GM12891 (cell line): Measurements from ENCODE around the gene HERC5.

Experiments
- PAX5 ChIP-seq: IDR thresholded peaks from 2 replicates; pipeline ENCODE4 v1.6.1; 2011; ENCODE audit warnings: low read length, moderate library complexity, mild to moderate bottlenecking; ENCODE audit not compliant: insufficient read depth, severe bottlenecking
- POLR2A ChIP-seq: IDR thresholded peaks from 2 replicates; pipeline ENCODE4 v1.6.1; 2011; ENCODE audit warnings: low read depth, low read length, control low read depth
- POLR2AphosphoS5 ChIP-seq: IDR thresholded peaks from 2 replicates; pipeline ENCODE4 v1.6.1; 2011; ENCODE audit warnings: low read depth, low read length, control low read depth
- SPI1 ChIP-seq: IDR thresholded peaks from 2 replicates; pipeline ENCODE4 v1.6.1; 2011; ENCODE audit warnings: low read depth, low read length, control low read depth
- TAF1 ChIP-seq: IDR thresholded peaks from 2 replicates; pipeline ENCODE4 v1.6.1; 2011; ENCODE audit warnings: low read depth, low read length, control low read depth

DNA sequence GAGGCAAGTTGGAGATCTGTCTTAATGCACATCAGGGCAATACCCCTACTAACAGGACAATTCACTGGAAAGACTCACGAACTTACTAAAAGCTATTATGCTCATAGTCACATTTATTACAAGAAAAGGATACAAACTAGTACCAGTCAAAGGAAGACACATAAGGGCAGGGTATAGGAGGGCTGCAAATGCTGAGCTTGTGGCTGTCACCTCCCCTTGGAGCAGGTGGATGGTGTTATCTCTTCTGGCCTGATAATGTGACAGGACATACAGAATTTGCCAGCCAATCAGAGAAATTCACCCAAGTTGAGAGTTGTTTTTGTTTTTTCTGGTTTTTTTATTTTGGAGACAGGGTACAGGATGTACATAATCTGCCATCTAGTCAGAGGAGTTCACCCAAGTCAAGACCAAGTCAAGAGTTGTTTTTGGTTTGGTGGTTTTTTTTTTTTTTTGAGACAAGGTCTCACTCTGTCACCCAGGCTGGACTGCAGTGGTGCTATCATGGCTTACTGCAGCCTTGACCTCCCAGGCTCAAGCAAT, 8.8 kb downstream of the HERC5 start:
- TF ChIP-seq TAF1 = no peak
- TF ChIP-seq POLR2A = no peak
- no peak for TF ChIP-seq POLR2AphosphoS5
- no peak for TF ChIP-seq SPI1
- no peak for TF ChIP-seq PAX5
